ENCODE results near the gene RRP15.

RRP15 gene

DNA sequence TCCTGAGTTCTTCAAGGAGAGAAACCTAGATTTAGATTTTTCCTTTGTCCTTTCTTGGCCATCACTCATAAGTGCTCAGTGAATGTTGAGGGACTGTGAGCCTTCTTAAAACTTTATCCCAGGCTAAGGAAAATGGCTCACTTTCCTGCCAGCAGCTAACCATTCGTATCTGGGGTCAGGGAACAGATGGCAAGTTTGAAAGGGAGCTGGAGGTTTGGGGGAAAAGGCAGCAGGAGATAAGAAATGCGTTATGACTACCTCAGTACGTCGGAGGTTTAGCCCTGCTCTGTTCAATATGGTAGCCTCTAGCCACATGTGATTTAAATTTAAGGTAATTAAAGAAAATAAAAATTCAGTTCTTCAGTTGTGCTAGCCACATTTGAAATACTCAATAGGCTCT, 13.3 kb downstream of the RRP15 start:
- Histone ChIP-seq H3K9me3 (ENCODE audit: insufficient read depth, low read depth, low read length) (no peaks in the 10 kb centered on the region), H3K9me2 (replicated peaks; ENCODE audit: low read depth, low read length) (no peaks in the 10 kb centered on the region), H3F3A (ENCODE audit: low read depth) (no peaks in the 10 kb centered on the region), H3K79me2 (ENCODE audit: insufficient read depth, low read length) (peaks cover 30% of the 10 kb centered on the region), H3K9ac (ENCODE audit: low read depth, low read length, poor library complexity, severe bottlenecking) (no peak overlapping the region), H3K27me3 (ENCODE audit: insufficient read depth, low read length, poor library complexity, severe bottlenecking) (no peaks in the 10 kb centered on the region), H4K20me1 (ENCODE audit: insufficient read depth, low read length, poor library complexity, severe bottlenecking) (peaks cover 11% of the 10 kb centered on the region), H3K4me2 (ENCODE audit: low read depth, low read length, poor library complexity, severe bottlenecking) (no peak overlapping the region), H2AFZ (ENCODE audit: low read length) (no peak overlapping the region), H3K4me3 (ENCODE audit: low read length, poor library complexity, severe bottlenecking) (no peak overlapping the region), H3K4me1 (ENCODE audit: insufficient read depth, low read length, poor library complexity, severe bottlenecking) (no peaks in the 10 kb centered on the region), H3K36me3 (ENCODE audit: insufficient read depth, low read length) (peaks cover 15% of the 10 kb centered on the region; the same call in 1 of the 2 replicates)
- no peak for TF ChIP-seq EZH2phosphoT487 (IDR thresholded peaks at IDR 0.05; ENCODE audit: borderline replicate concordance)
- TF ChIP-seq, protein P1, sequence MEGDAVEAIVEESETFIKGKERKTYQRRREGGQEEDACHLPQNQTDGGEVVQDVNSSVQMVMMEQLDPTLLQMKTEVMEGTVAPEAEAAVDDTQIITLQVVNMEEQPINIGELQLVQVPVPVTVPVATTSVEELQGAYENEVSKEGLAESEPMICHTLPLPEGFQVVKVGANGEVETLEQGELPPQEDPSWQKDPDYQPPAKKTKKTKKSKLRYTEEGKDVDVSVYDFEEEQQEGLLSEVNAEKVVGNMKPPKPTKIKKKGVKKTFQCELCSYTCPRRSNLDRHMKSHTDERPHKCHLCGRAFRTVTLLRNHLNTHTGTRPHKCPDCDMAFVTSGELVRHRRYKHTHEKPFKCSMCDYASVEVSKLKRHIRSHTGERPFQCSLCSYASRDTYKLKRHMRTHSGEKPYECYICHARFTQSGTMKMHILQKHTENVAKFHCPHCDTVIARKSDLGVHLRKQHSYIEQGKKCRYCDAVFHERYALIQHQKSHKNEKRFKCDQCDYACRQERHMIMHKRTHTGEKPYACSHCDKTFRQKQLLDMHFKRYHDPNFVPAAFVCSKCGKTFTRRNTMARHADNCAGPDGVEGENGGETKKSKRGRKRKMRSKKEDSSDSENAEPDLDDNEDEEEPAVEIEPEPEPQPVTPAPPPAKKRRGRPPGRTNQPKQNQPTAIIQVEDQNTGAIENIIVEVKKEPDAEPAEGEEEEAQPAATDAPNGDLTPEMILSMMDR (conservative IDR thresholded peaks at IDR 0.05; ENCODE audit: low read length), result no peak

DNA sequence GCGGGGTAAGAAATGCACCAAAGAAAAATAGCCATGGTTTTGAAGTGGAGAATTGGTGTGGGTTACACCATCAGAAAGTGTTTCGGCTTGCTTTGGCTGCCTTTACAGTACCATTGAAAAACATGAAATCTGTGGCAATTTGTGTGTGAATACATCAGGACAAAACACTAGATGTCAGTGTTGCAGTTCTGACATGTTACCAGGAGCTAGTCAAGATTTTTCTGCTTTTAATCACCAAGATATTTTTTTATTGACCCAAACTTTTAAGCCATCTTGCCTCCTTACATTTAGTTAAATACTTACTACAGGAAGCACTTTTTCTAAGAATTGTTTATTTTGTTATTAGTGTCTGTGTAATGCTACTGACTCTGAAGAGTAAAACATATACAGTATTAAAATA, 14.3 kb downstream of the RRP15 start:
- Histone ChIP-seq H4K20me1 (ENCODE audit: insufficient read depth, low read length, poor library complexity, severe bottlenecking) (peaks cover 11% of the 10 kb centered on the region), H3K36me3 (ENCODE audit: insufficient read depth, low read length) (peaks cover 10% of the 10 kb centered on the region; the same call in 1 of the 2 replicates), H3K9ac (ENCODE audit: low read depth, low read length, poor library complexity, severe bottlenecking) (no peak overlapping the region), H3K4me2 (ENCODE audit: low read depth, low read length, poor library complexity, severe bottlenecking) (no peak overlapping the region), H3F3A (ENCODE audit: low read depth) (no peaks in the 10 kb centered on the region), H3K79me2 (ENCODE audit: insufficient read depth, low read length) (peaks cover 24% of the 10 kb centered on the region), H3K9me3 (ENCODE audit: insufficient read depth, low read depth, low read length) (no peaks in the 10 kb centered on the region), H3K4me3 (ENCODE audit: low read length, poor library complexity, severe bottlenecking) (no peak overlapping the region), H3K9me2 (replicated peaks; ENCODE audit: low read depth, low read length) (no peaks in the 10 kb centered on the region), H3K4me1 (ENCODE audit: insufficient read depth, low read length, poor library complexity, severe bottlenecking) (peaks cover 5% of the 10 kb centered on the region), H2AFZ (ENCODE audit: low read length) (no peak overlapping the region), H3K27me3 (ENCODE audit: insufficient read depth, low read length, poor library complexity, severe bottlenecking) (no peaks in the 10 kb centered on the region)
- TF ChIP-seq, protein P1 (conservative IDR thresholded peaks at IDR 0.05; ENCODE audit: low read length), result peak; percentile 64
- TF ChIP-seq EZH2phosphoT487 (IDR thresholded peaks at IDR 0.05; ENCODE audit: borderline replicate concordance), result no peak

DNA sequence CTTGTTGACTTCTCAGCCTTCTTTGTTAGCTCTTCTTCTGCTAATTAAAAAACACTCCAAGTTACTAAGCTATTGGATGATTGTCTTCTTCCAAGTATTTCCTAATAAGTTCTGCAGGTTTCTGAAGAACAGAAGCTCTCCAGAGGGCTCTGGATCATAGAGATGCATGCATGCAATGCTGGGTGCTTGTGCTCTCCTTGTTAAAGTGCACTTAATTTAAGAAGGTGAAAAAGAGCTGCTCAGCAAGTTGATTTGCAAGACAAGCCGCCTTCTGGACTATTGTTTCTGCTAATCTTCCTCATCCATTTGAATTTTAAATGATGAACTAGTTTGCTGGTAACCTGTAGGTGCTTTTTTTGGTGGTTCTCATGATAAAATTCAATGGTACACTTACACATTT, 16.1 kb downstream of the RRP15 start:
- H3F3A ChIP-seq (ENCODE audit: low read depth), result no peaks in the 10 kb centered on the region
- H3K79me2 ChIP-seq (ENCODE audit: insufficient read depth, low read length), result peaks cover 24% of the 10 kb centered on the region
- no peak overlapping the region for H3K4me2 ChIP-seq (ENCODE audit: low read depth, low read length, poor library complexity, severe bottlenecking)
- peaks cover 20% of the 10 kb centered on the region; the same call in 1 of the 2 replicates for H3K36me3 ChIP-seq (ENCODE audit: insufficient read depth, low read length)
- TF ChIP-seq EZH2phosphoT487 (IDR thresholded peaks at IDR 0.05; ENCODE audit: borderline replicate concordance), result no peak
- TF ChIP-seq, protein P1 (conservative IDR thresholded peaks at IDR 0.05; ENCODE audit: low read length), result no peak
- H3K27me3 ChIP-seq (ENCODE audit: insufficient read depth, low read length, poor library complexity, severe bottlenecking), result no peaks in the 10 kb centered on the region
- no peaks in the 10 kb centered on the region for H3K9me3 ChIP-seq (ENCODE audit: insufficient read depth, low read depth, low read length)
- no peak overlapping the region for H3K4me3 ChIP-seq (ENCODE audit: low read length, poor library complexity, severe bottlenecking)
- H3K9me2 ChIP-seq (replicated peaks; ENCODE audit: low read depth, low read length), result no peaks in the 10 kb centered on the region
- H3K4me1 ChIP-seq (ENCODE audit: insufficient read depth, low read length, poor library complexity, severe bottlenecking), result peaks cover 9% of the 10 kb centered on the region
- peaks cover 11% of the 10 kb centered on the region for H4K20me1 ChIP-seq (ENCODE audit: insufficient read depth, low read length, poor library complexity, severe bottlenecking)
- no peak overlapping the region for H3K9ac ChIP-seq (ENCODE audit: low read depth, low read length, poor library complexity, severe bottlenecking)
- H2AFZ ChIP-seq (ENCODE audit: low read length), result no peak overlapping the region
